Activated gamma-delta T cell treated with anti-CD3 and anti-CD28 coated beads, Interleukin-2, amount 50 U/mL, for 16 hours (primary cell): ENCODE measurements around the gene LRP1B.

Experiments used
- DNase-seq: peaks from one replicate; pipeline ENCODE4 v3.0.0-alpha.2; 2020; ENCODE audit warnings: low read depth

Gene LRP1B

DNA sequence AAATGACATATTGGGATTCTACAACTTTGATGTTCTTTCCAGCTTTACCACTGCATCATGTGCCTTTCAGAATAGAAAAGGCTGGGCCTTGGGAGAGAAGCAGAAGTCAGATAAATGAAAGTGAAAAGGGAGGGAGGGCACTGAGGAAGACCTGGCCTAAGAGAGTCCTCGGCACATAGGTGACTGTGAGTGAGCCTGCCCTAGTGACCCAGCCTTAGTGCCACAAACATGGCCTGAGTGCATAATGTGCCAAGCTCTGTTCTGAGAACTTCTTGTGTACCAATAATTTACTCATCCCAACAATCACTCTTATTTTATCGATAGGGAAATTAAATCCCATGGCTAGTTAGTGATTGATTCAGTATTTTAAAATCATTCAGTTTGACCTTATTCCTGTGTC, 436.6 kb downstream of the LRP1B start:
- DNase-seq, result no peak

DNA sequence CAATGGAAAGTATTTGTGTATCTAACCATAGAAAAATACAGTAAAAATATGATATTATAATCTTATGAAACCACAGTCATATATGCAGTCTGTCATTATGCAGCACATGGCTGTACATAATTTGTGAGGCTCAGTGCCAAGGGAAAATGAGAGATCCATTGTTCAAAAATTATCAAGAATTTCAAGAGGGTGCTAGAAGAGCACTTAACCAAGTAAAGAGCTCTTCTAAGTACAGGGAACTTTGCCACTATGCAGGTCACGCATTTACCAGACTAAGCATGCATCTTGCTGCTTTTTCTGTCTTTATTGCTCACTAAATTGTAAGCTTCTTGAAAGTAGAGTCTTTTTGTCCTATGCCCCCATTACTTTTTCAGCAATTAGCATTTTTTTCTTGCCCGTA, 438.0 kb downstream of the LRP1B start:
- DNase-seq, result no peak

GRCh38 chr2:141676139-141676538, 454.7 kb downstream of the LRP1B start:
- DNase-seq, result no peak

- no peak for DNase-seq
Measured at GRCh38 chr2:141666191-141666590, 464.6 kb downstream of the LRP1B start.

DNA sequence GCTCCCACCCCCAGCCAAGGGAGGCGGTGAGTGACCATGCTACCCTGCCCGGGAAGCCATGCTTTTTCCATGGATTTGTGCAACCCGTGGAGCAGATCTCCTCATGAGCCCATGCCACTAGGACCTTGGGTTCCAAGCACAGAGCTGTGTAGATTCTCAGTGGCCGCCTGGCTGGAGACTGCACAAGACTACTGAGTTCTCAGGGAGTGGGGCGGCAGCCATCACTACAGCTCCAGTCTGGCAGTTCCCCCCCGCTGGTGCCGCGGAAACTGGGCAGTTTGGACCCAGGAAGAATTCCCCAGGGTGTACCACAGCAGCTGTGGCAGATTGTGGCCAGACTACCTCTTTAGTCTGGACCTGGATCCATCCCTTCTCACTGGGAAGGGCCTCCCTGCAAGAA, 470.6 kb downstream of the LRP1B start:
- DNase-seq, result no peak

- DNase-seq, result no peak
Measured at GRCh38 chr2:141654311-141654710, 476.5 kb downstream of the LRP1B start.

DNA sequence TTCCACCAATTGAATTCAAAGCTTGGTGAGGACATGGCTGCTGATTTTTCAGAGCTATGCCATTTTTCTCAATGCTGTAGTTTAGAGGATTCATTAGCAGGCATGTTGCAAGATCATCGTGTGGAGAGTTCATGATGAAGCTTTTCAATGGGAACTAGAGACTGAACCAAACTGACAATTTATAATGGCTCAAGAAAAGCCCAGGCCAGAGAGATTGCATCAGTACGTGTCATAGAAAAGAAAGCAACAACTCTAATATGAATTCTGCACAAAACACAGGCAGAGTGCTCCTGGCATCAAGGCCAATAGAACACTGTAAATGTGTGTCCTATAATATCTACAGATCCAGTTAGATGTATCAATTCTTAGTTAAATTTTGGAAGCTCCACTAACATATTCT, 477.6 kb downstream of the LRP1B start:
- DNase-seq, result no peak

- no peak for DNase-seq
Measured at GRCh38 chr2:141652308-141652707, 478.5 kb downstream of the LRP1B start.

DNA sequence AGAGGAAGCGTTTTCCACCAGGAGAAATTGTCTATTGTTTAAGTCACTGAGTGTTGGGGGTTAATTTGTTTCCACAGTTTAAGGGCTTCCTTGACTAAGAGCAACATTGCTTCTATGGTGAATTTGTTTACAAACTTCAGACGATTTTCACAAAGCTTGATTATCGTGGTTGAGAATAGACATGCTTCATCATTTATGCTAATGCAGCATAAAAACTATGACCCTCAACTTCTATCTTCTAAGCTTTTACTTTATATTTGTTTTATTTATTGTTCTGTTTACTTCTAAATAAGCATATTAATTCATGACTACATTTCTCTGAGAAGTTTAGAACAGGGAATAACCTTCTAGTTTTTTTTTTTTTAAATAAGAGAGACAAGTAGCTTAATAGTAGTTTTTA, 483.5 kb downstream of the LRP1B start:
- DNase-seq, result no peak

DNA sequence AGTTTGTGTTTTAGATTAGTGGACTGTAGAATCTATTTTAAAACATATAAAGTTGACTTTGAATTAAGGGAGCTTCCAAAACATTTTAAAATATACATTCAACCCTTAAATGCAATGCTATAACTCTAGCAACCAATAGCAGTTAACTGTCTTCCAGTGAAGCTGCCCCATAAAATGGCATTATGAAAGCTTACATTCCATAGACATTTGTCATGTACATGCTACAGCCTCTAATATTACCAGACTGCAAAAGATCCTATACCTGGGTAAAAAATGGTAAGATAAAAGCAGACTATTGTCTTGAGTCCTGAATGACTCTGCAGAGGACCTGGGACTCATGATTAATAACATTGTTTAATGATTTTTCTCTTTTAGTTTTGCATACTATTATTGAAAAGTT, 489.4 kb downstream of the LRP1B start:
- no peak for DNase-seq

DNA sequence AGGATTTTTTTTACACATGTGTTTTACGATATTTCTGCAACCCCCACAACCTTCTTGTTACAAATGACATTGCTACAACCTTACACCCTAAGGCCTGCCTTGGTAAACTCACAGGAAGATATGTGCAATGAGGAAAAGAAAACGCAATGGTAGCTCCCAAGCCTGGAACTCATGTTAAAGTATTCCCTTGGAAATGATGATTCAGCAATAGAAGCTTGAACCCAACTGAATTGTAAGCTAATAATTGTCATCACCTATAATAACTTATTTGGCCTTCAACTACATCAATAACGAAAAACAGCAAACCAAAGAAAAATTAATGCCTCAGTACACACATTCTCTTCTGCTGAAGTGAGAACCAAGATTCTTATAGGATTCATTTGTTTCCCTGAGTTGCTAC, 491.0 kb downstream of the LRP1B start:
- DNase-seq, result no peak

DNA sequence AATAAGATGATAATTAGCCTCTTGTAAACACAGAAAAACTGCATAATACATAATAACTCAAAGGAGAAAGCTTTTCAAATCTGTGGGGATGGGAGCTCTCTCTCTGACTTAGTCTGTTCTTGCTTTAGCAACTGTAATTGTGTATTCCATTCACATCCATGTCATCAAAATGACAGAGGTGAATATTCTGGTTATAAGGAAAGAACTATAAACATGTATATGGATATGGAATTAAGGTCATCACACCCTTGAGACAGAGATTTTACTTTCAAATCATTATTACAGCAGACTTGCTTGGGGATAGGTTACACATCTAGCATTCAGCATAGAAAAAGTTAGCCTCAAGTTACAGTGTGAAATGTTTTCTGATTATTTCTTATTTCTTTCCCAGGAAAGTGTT, 497.7 kb downstream of the LRP1B start:
- no peak for DNase-seq

DNA sequence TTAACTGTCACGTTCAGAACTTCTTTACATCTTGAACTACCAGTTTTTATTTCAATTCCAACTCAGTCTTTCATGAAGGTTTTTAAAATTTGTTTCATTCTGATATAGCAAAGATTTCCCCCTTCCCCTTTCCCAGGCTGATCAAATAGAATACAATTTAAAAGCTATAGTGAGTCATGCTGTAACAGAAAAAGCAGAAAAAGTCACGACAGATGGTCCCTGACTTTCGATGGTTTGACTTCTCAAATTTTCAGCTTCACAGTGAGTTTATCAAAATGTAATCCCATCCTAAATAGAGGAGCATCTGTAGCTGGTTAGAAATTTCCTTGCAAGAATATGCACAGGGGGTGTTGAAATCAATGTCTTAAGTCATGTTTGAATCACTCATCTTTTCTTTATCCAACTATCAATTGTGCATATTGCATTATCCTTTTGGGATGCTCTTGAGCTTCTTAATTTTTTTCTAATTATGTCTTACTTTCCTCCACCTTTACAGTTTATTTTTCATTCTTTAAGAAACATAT, 500.3 kb downstream of the LRP1B start:
- no peak for DNase-seq

DNA sequence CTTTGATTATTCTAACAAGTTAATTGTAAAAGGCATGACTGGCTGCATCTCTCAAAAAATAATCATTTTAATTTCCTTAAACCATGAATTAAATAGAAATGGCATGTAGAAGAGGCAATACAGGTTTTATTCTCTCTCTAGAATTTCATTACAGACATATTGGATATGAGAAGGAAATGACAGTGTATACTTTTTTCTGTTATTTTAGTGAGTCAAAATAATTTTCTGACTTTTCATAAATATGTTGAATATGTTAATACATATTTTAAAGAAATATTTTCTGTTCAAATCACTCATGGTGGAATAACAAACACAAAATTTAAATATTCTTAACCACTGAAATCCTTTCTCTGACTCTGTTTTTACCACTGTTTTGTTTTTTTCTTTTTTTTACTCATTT, 510.4 kb downstream of the LRP1B start:
- DNase-seq, result no peak

DNA sequence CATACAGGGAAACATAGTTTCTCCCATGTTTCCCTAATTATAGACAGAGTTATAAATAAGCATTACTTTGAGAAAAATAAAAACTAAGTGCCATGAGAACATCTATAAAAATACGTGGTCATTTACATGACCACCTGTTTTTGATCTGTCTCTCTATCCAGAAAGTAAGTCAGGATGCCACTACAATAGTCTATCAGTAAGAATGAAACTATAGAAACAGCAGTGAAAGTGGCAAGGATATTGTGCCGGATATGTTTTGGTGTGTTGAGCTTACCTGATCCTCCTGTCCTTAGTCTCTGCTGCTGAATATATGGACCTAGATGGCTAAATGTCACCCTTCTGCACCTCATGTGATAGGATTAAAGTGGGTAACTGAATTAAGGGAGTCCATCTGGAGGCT, 512.4 kb downstream of the LRP1B start:
- no peak for DNase-seq

DNA sequence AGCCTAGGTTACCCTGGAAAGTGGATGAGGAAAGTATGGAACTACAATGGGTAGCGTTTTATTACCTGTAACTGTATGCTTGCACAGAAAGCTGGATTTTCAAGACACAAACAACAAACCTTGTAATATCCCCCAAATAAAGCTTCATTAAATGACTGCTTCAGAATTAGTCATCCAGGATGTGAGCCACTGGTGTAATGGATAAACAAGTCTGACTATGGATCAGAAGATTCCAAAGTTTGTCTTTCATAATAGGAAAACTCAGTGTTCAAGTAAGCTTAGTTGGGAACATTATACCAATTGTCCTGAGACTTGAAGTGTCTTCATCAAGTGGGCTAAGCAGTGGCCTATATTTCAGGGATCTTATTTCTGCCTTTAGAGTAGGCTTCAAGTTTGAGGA, 518.8 kb downstream of the LRP1B start:
- no peak for DNase-seq

GRCh38 chr2:141611176-141611571, 519.6 kb downstream of the LRP1B start:
- no peak for DNase-seq

DNA sequence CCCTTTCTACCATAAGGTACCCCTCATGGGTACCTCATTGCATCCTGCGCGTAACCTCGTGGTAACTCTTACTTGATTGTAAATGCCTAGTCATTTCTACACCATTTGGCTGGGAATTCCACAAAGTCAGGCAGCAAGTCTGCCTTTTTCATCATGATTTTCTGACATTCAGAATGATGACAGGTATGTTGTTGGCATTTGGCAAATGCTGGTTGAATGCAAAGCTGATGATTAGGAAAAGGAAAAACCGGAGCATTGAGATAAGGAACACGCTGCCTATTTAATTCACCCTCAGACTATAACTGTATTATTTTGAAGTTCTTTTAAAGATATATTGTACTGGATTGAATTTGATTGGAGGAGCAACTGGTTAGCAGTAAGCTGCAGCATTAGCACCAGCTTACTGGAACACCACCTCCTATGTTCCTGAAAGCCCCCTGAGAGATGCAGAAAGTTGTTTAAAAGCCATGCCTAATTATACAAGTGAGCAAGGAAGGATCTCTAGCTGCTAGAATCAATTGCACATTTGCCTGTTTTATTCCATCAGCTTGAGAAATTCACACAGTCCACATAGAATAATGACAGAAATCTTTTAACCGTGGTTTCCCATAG, 520.1 kb downstream of the LRP1B start:
- no peak for DNase-seq

- no peak for DNase-seq
Measured at GRCh38 chr2:141605163-141605562, 525.7 kb downstream of the LRP1B start.

DNA sequence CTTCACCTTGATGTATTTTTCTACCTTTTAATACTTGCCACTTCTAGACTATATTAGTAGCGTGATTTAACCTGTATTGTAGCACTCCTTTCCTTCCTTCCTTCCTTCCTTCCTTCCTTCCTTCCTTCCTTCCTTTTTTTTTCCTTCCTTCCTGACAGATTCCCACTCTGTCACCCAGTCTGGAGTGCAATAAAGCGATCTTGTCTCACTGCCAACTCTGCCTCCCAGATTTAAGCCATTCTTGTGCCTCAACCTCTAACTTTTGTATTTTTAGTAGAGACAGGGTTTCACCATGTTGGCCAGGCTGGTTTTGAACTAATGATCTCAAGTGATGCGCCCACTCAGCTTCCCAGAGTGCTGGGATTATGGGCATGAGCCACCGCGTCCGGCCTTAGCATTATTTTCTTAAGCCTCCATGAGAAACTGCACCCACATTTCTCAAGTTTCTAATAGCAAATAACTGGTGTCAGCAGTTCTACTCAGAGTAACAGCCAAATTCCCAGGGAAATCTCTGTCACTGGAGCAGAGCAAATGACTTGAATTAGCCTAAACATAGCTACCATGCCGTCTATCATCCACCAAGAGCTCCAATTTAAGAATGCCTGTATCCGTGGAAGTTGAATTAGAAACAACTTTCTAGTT, 529.2 kb downstream of the LRP1B start:
- no peak for DNase-seq

GRCh38 chr2:141599721-141600120, 531.1 kb downstream of the LRP1B start:
- no peak for DNase-seq

DNA sequence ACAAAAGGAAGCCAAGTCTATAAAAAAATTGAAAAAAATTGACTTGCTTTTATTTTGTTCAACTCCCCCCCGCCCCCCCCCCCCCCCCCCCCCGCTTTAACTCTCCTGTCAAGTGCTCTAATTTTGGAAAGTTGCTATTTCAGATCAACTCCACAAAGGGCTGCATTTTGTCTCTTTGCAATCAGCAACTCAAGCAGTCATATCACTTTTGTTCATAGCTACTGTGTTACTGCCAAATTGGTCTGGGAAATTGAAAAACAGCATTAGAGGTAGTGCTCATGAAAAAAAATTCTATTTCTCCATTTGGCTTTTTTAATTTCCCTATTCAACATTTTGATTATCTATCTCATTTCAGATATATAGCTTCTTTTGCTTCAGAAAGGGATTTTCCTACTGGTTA, 531.8 kb downstream of the LRP1B start:
- no peak for DNase-seq

DNA sequence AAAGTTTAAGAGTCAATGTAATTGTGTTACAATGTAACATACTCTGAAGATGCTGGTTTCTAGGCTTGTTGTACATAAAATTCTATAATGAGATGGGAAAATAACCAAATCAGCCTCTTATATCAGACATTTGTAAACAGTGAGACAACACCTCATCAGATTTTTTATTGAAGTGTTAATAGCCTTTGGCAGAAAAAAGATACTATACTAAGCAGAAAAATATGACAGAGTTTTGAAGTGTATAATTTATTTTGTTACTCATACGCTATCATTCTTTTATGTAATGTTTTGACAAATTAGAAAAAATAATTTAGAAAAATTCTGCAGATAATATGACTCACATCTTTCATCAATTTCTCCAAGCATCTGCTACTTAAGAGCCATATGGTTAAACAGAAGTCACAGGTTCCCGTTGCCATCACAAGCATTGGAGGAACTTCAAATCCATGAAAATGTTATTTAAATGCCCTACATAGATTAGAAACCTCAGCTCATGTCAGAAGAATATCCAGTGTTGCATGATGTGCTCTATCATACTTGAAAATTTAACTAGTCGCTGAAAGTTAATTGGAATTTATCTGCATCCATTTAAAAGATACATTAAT, 535.4 kb downstream of the LRP1B start:
- no peak for DNase-seq

DNA sequence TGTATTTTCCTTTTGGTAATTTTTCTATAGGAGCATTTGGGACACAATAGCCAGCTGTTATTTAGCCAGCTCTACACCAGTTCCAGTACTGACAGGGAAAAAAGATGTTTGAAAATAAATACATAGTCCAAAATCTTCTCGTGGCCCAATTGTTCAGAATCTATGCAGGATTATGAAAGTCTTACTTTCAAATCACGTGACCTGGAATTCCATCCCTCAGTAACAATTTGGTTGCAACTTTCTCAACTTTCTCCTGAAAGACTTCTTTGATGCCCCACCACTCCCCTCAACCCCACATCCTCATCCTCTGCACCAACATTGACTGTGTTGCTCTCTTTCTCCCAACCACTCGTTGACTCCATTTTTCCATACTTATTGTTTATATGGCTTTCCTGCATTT, 539.0 kb downstream of the LRP1B start:
- DNase-seq, result no peak
